HepG2 (cell line): ENCODE data around the gene ATPAF2. TPM values are rescaled to one million over a fixed set of nuclear protein-coding genes. Genes with fewer than 3 reads are reported as not detected.

Source experiments
- AKAP8 ChIP-seq: sonication (generic); formaldehyde crosslinking; IDR thresholded peaks from 2 replicates; pipeline ENCODE4 v1.5.1; 2020; ENCODE audit warnings: mild to moderate bottlenecking, missing genetic modification reagents
- MTA1 ChIP-seq: sonication (generic); formaldehyde crosslinking; IDR thresholded peaks from 2 replicates; pipeline ENCODE4 v1.4.0; 2020; ENCODE audit warnings: missing genetic modification reagents, mild to moderate bottlenecking, borderline replicate concordance
- NR2C2 ChIP-seq: sonication (generic); formaldehyde crosslinking; IDR thresholded peaks from 2 replicates; pipeline ENCODE4 v1.4.0; 2020; ENCODE audit warnings: missing genetic modification reagents, mild to moderate bottlenecking, moderate library complexity, borderline replicate concordance
- ONECUT2 ChIP-seq: sonication (generic); formaldehyde crosslinking; IDR thresholded peaks from 2 replicates; pipeline ENCODE4 v1.4.0; 2020; ENCODE audit warnings: missing genetic modification reagents
- POLR2AphosphoS5 ChIP-seq: IDR thresholded peaks from 2 replicates; pipeline ENCODE4 v1.6.1; 2012; ENCODE audit warnings: low read depth, low read length
- SMARCC2 ChIP-seq: fragments of 450-650 bp; IDR thresholded peaks from 2 replicates; pipeline ENCODE4 v1.6.1; 2017; ENCODE audit warnings: antibody characterized with exemption, mild to moderate bottlenecking
- ZNF143 ChIP-seq: sonication (generic); formaldehyde crosslinking; IDR thresholded peaks from 2 replicates; pipeline ENCODE4 v1.4.0; 2020; ENCODE audit warnings: missing genetic modification reagents
- ZNF329 ChIP-seq: sonication (generic); formaldehyde crosslinking; IDR thresholded peaks from 2 replicates; pipeline ENCODE4 v1.9.0; 2021; ENCODE audit warnings: low read depth, mild to moderate bottlenecking, missing genetic modification reagents
- ZNF350 ChIP-seq: sonication (generic); formaldehyde crosslinking; IDR thresholded peaks from 2 replicates; pipeline ENCODE4 v1.4.0; 2020; ENCODE audit warnings: mild to moderate bottlenecking, low read depth, missing genetic modification reagents, borderline replicate concordance
- ZNF672 ChIP-seq: sonication (generic); formaldehyde crosslinking; IDR thresholded peaks from 2 replicates; pipeline ENCODE4 v1.8.1; 2022; ENCODE audit warnings: missing genetic modification reagents
- polyA plus RNA-seq, 8 experiments: library from polyadenylated mRNA; depleted of rRNA in 3 of 8; stranded (reverse) in 7 of 8; unstranded in 1 of 8; fragments of >200 nt; fragmentation: Illumina TruSeq in 4 of 8; extraction: Trizol in 4 of 8; gene quantifications; 2 replicates each; pipeline versions ENCODE4 v1.2.1 to v1.2.3, GENCODE V29; 2011 to 2016; ENCODE audit warnings: low read depth in 4 of 8, missing spikeins in 1 of 8, mixed read lengths in 1 of 8; ENCODE audit not compliant: insufficient read depth in 1 of 8
- total RNA-seq, 5 experiments: library from RNA; depleted of rRNA; stranded (reverse); fragments of >200 nt; fragmentation: Illumina TruSeq; extraction: Trizol; gene quantifications; 2 replicates each; pipeline ENCODE4 v1.2.3, GENCODE V29; 2016; ENCODE audit warnings: low read depth in 1 of 5
- TF ChIP-seq, protein P1 (sequence below): IDR thresholded peaks from 2 replicates; pipeline ENCODE4 v1.6.1; 2012; ENCODE audit warnings: low read depth, low read length, improper control_type of control experiment
- TF ChIP-seq, protein P2 (sequence below): sonication (generic); formaldehyde crosslinking; IDR thresholded peaks from 2 replicates; pipeline ENCODE4 v1.9.0; 2021; ENCODE audit warnings: mild to moderate bottlenecking, missing genetic modification reagents
- TF ChIP-seq, protein P3 (sequence below): IDR thresholded peaks from 2 replicates; pipeline ENCODE4 v1.6.1; 2016; ENCODE audit warnings: low read depth, missing genetic modification reagents, missing compliant biosample characterization
- TF ChIP-seq, protein P4 (sequence below): sonication (generic); formaldehyde crosslinking; IDR thresholded peaks from 2 replicates; pipeline ENCODE4 v1.5.0; 2020; ENCODE audit warnings: missing genetic modification reagents, mild to moderate bottlenecking, borderline replicate concordance

ATPAF2 gene
- total and polyA plus RNA-seq, 2 of the 13 experiments (the other 11 are each of a cell fraction or from before 2014, with no cell fraction given): 15.0 to 16.5 TPM

DNA sequence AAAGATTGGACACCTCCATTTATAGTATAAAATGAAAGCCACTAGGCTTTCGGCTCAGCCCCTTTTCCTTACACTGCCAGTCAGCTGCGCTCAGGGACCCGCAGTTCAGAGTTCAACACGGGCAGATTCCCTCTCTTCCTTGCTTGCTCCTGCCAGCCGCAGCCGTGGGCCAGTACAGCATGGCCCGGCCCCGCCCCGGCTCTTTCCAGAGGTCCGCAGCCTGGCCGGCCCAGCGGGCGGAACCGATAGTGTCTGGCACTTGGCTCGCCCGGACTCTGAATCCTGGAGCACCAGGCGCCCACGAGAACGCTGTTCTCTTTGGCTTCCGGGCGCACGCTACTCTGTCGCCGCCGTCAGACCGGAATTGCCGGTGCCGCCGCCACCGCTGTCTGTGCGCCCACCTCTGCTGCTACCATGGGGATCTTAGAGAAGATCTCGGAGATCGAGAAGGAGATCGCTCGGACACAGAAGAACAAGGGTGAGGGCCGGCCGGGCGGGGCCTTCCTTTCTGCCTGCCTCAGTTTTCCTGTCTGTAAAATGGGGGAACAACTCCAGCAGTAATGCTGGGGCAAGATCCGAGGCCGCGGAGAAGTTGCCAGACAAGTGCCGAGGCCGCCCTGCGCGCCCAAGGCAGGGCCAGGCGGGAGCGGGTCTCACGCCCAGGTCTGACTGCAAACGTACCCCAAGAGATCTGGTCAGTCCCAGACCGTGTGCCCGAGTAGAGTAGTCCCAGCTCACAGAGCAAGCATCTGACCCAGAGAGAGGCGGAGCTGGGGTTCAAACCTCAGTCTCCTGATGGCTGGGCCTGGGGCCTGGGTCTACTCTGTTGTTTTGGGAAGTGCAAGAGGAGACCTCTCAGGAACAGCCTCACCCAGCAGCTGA, 48.9 kb upstream of the ATPAF2 start, which contains the start of gene DRG2 (continued):
- TF ChIP-seq, protein P1, sequence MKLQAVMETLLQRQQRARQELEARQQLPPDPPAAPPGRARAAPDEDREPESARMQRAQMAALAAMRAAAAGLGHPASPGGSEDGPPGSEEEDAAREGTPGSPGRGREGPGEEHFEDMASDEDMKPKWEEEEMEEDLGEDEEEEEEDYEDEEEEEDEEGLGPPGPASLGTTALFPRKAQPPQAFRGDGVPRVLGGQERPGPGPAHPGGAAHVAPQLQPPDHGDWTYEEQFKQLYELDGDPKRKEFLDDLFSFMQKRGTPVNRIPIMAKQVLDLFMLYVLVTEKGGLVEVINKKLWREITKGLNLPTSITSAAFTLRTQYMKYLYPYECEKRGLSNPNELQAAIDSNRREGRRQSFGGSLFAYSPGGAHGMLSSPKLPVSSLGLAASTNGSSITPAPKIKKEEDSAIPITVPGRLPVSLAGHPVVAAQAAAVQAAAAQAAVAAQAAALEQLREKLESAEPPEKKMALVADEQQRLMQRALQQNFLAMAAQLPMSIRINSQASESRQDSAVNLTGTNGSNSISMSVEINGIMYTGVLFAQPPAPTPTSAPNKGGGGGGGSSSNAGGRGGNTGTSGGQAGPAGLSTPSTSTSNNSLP: no peak
- TF ChIP-seq POLR2AphosphoS5: peak; percentile 75
- TF ChIP-seq, protein P2, sequence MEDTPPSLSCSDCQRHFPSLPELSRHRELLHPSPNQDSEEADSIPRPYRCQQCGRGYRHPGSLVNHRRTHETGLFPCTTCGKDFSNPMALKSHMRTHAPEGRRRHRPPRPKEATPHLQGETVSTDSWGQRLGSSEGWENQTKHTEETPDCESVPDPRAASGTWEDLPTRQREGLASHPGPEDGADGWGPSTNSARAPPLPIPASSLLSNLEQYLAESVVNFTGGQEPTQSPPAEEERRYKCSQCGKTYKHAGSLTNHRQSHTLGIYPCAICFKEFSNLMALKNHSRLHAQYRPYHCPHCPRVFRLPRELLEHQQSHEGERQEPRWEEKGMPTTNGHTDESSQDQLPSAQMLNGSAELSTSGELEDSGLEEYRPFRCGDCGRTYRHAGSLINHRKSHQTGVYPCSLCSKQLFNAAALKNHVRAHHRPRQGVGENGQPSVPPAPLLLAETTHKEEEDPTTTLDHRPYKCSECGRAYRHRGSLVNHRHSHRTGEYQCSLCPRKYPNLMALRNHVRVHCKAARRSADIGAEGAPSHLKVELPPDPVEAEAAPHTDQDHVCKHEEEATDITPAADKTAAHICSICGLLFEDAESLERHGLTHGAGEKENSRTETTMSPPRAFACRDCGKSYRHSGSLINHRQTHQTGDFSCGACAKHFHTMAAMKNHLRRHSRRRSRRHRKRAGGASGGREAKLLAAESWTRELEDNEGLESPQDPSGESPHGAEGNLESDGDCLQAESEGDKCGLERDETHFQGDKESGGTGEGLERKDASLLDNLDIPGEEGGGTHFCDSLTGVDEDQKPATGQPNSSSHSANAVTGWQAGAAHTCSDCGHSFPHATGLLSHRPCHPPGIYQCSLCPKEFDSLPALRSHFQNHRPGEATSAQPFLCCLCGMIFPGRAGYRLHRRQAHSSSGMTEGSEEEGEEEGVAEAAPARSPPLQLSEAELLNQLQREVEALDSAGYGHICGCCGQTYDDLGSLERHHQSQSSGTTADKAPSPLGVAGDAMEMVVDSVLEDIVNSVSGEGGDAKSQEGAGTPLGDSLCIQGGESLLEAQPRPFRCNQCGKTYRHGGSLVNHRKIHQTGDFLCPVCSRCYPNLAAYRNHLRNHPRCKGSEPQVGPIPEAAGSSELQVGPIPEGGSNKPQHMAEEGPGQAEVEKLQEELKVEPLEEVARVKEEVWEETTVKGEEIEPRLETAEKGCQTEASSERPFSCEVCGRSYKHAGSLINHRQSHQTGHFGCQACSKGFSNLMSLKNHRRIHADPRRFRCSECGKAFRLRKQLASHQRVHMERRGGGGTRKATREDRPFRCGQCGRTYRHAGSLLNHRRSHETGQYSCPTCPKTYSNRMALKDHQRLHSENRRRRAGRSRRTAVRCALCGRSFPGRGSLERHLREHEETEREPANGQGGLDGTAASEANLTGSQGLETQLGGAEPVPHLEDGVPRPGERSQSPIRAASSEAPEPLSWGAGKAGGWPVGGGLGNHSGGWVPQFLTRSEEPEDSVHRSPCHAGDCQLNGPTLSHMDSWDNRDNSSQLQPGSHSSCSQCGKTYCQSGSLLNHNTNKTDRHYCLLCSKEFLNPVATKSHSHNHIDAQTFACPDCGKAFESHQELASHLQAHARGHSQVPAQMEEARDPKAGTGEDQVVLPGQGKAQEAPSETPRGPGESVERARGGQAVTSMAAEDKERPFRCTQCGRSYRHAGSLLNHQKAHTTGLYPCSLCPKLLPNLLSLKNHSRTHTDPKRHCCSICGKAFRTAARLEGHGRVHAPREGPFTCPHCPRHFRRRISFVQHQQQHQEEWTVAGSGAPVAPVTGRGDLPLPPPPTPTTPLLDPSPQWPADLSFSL (CRISPR knock-in tag): peak; percentile 75
- TF ChIP-seq ONECUT2 (CRISPR knock-in tag): peak; percentile 32; the same call in 1 of the 2 replicates
- TF ChIP-seq NR2C2 (CRISPR knock-in tag): peak; percentile 94
- no peak for TF ChIP-seq ZNF672
- peak; percentile 75 for TF ChIP-seq ZNF143 (CRISPR knock-in tag)
- TF ChIP-seq ZNF350 (CRISPR knock-in tag): peak; percentile 96
- peak; percentile 78; the same call in 1 of the 2 replicates for TF ChIP-seq AKAP8
- no peak for TF ChIP-seq SMARCC2
- peak; percentile 72; the same call in 1 of the 2 replicates for TF ChIP-seq ZNF329 (CRISPR knock-in tag)
- TF ChIP-seq, protein P3, sequence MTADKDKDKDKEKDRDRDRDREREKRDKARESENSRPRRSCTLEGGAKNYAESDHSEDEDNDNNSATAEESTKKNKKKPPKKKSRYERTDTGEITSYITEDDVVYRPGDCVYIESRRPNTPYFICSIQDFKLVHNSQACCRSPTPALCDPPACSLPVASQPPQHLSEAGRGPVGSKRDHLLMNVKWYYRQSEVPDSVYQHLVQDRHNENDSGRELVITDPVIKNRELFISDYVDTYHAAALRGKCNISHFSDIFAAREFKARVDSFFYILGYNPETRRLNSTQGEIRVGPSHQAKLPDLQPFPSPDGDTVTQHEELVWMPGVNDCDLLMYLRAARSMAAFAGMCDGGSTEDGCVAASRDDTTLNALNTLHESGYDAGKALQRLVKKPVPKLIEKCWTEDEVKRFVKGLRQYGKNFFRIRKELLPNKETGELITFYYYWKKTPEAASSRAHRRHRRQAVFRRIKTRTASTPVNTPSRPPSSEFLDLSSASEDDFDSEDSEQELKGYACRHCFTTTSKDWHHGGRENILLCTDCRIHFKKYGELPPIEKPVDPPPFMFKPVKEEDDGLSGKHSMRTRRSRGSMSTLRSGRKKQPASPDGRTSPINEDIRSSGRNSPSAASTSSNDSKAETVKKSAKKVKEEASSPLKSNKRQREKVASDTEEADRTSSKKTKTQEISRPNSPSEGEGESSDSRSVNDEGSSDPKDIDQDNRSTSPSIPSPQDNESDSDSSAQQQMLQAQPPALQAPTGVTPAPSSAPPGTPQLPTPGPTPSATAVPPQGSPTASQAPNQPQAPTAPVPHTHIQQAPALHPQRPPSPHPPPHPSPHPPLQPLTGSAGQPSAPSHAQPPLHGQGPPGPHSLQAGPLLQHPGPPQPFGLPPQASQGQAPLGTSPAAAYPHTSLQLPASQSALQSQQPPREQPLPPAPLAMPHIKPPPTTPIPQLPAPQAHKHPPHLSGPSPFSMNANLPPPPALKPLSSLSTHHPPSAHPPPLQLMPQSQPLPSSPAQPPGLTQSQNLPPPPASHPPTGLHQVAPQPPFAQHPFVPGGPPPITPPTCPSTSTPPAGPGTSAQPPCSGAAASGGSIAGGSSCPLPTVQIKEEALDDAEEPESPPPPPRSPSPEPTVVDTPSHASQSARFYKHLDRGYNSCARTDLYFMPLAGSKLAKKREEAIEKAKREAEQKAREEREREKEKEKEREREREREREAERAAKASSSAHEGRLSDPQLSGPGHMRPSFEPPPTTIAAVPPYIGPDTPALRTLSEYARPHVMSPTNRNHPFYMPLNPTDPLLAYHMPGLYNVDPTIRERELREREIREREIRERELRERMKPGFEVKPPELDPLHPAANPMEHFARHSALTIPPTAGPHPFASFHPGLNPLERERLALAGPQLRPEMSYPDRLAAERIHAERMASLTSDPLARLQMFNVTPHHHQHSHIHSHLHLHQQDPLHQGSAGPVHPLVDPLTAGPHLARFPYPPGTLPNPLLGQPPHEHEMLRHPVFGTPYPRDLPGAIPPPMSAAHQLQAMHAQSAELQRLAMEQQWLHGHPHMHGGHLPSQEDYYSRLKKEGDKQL (CRISPR knock-in tag): peak; percentile 63; the same call in 1 of the 2 replicates
- TF ChIP-seq MTA1 (CRISPR knock-in tag): peak; percentile 88; the same call in 1 of the 2 replicates
- TF ChIP-seq, protein P4, sequence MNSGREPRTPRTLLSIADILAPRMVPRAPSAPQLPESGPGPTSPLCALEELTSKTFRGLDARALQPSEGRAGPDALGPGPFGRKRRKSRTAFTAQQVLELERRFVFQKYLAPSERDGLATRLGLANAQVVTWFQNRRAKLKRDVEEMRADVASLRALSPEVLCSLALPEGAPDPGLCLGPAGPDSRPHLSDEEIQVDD (CRISPR knock-in tag): no peak
